ENCODE data around the gene ATM. TPM values are rescaled to one million over a fixed set of nuclear protein-coding genes. Genes with fewer than 3 reads are reported as not detected.

The ATM gene, protein sequence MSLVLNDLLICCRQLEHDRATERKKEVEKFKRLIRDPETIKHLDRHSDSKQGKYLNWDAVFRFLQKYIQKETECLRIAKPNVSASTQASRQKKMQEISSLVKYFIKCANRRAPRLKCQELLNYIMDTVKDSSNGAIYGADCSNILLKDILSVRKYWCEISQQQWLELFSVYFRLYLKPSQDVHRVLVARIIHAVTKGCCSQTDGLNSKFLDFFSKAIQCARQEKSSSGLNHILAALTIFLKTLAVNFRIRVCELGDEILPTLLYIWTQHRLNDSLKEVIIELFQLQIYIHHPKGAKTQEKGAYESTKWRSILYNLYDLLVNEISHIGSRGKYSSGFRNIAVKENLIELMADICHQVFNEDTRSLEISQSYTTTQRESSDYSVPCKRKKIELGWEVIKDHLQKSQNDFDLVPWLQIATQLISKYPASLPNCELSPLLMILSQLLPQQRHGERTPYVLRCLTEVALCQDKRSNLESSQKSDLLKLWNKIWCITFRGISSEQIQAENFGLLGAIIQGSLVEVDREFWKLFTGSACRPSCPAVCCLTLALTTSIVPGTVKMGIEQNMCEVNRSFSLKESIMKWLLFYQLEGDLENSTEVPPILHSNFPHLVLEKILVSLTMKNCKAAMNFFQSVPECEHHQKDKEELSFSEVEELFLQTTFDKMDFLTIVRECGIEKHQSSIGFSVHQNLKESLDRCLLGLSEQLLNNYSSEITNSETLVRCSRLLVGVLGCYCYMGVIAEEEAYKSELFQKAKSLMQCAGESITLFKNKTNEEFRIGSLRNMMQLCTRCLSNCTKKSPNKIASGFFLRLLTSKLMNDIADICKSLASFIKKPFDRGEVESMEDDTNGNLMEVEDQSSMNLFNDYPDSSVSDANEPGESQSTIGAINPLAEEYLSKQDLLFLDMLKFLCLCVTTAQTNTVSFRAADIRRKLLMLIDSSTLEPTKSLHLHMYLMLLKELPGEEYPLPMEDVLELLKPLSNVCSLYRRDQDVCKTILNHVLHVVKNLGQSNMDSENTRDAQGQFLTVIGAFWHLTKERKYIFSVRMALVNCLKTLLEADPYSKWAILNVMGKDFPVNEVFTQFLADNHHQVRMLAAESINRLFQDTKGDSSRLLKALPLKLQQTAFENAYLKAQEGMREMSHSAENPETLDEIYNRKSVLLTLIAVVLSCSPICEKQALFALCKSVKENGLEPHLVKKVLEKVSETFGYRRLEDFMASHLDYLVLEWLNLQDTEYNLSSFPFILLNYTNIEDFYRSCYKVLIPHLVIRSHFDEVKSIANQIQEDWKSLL (N-terminal part only)
- total RNA-seq, result 17.4 and 40.6 TPM in 2 replicates

DNA sequence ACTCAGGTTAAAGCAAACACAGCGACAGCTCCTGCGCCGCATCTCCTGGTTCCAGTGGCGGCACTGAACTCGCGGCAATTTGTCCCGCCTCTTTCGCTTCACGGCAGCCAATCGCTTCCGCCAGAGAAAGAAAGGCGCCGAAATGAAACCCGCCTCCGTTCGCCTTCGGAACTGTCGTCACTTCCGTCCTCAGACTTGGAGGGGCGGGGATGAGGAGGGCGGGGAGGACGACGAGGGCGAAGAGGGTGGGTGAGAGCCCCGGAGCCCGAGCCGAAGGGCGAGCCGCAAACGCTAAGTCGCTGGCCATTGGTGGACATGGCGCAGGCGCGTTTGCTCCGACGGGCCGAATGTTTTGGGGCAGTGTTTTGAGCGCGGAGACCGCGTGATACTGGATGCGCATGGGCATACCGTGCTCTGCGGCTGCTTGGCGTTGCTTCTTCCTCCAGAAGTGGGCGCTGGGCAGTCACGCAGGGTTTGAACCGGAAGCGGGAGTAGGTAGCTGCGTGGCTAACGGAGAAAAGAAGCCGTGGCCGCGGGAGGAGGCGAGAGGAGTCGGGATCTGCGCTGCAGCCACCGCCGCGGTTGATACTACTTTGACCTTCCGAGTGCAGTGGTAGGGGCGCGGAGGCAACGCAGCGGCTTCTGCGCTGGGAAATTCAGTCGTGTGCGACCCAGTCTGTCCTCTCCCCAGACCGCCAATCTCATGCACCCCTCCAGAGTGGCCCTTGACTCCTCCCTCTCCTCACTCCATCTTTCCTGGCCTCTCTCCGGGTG, at the start of gene ATM, which contains the start of gene NPAT:
Gene ATM, plus strand, starts transcription at position 494 of the 774 bp plus-strand sequence. CDS start 4,558 bp downstream, outside the sequence.
Gene NPAT, minus strand, starts transcription at position 65 of the 774 bp plus-strand sequence. CDS start 102 bp downstream, outside the sequence.

Other genes with a start within 250 kb of the ATM start
- 20.4 and 21.1 TPM in 2 replicates for gene CUL5, start 214.2 kb upstream of the ATM start, total RNA-seq
- gene ACAT1, start 101.5 kb upstream of the ATM start, total RNA-seq, result 59.1 and 69.0 TPM in 2 replicates
- gene NPAT, start 429 bp upstream of the ATM start, total RNA-seq, result 8.3 and 12.4 TPM in 2 replicates
- gene C11orf65, start 244.5 kb downstream of the ATM start, total RNA-seq, result 1.4 and 2.1 TPM in 2 replicates